T1000 (cell line): Measurements from ENCODE around the gene ISX.
"Not testable (repeated sequence)": the region's sequence is repeated elsewhere in the genome, so short reads cannot be mapped to it uniquely, and the experiment has no call there.

Source experiments
- DNase-seq: peaks from one replicate; lab custom pipeline; 2025; ENCODE audit warnings: mixed read lengths; lab: John Stamatoyannopoulos, UW

Gene ISX

GRCh38 chr22:35065796-35066218, at the start of gene ISX:
ISX (plus strand) TSS chr22:35066158; CDS start chr22:35067088, 930 bp downstream.
- no peak for DNase-seq

GRCh38 chr22:35016909-35017308, 49.0 kb upstream of the ISX start:
- DNase-seq = no peak

- no peak for DNase-seq
Observed at GRCh38 chr22:35018995-35019394, 47.0 kb upstream of the ISX start.

GRCh38 chr22:35020517-35020916, 45.4 kb upstream of the ISX start:
- no peak for DNase-seq

GRCh38 chr22:35021161-35021560, 44.8 kb upstream of the ISX start:
- DNase-seq = no peak

GRCh38 chr22:35022291-35022690, 43.7 kb upstream of the ISX start:
- no peak for DNase-seq

GRCh38 chr22:35023692-35024363, 42.1 kb upstream of the ISX start:
- DNase-seq = no peak

GRCh38 chr22:35024364-35024692, 41.6 kb upstream of the ISX start:
- no peak for DNase-seq

GRCh38 chr22:35030112-35030511, 35.8 kb upstream of the ISX start:
- not testable (repeated sequence) for DNase-seq

GRCh38 chr22:35032571-35032970, 33.4 kb upstream of the ISX start:
- no peak for DNase-seq

- no peak for DNase-seq
Observed at GRCh38 chr22:35033635-35034296, 32.2 kb upstream of the ISX start.

- no peak for DNase-seq
Observed at GRCh38 chr22:35034963-35035362, 31.0 kb upstream of the ISX start.

- no peak for DNase-seq
Observed at GRCh38 chr22:35037089-35037488, 28.9 kb upstream of the ISX start.

GRCh38 chr22:35039625-35040024, 26.3 kb upstream of the ISX start:
- DNase-seq = no peak

GRCh38 chr22:35043252-35043933, 22.6 kb upstream of the ISX start:
- no peak for DNase-seq

- no peak for DNase-seq
Observed at GRCh38 chr22:35043934-35044319, 22.0 kb upstream of the ISX start.

- DNase-seq = no peak
Observed at GRCh38 chr22:35044607-35045390, 21.2 kb upstream of the ISX start.

GRCh38 chr22:35045451-35045850, 20.5 kb upstream of the ISX start:
- DNase-seq = no peak

- DNase-seq = no peak
Observed at GRCh38 chr22:35046744-35047462, 19.1 kb upstream of the ISX start.

GRCh38 chr22:35050038-35050437, 15.9 kb upstream of the ISX start:
- DNase-seq = not testable (repeated sequence)

GRCh38 chr22:35051013-35051535, 14.9 kb upstream of the ISX start:
- DNase-seq = no peak

GRCh38 chr22:35051791-35052190, 14.2 kb upstream of the ISX start:
- DNase-seq = no peak
